ENCODE results near the gene GABRR3.

DNA sequence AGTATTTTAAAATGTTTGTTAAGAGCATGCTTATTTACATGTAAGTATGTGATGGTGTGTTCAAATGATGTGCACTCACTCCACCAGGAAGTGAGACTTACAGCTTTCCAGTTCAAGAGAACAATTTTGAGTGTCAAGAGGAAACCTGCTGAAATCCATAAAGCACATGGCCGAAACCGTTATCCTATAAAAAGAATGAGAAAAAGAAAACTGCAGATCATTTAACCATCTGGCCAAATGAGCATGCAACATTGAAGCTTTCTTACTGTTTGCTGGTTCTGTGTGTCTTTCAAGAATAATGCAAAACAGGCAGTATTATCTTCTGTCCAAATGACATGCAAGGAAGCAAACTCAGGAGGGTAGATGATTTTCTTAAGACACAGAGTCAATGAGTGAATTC, 26.3 kb downstream of the GABRR3 start:
- TF ChIP-seq, protein P1, sequence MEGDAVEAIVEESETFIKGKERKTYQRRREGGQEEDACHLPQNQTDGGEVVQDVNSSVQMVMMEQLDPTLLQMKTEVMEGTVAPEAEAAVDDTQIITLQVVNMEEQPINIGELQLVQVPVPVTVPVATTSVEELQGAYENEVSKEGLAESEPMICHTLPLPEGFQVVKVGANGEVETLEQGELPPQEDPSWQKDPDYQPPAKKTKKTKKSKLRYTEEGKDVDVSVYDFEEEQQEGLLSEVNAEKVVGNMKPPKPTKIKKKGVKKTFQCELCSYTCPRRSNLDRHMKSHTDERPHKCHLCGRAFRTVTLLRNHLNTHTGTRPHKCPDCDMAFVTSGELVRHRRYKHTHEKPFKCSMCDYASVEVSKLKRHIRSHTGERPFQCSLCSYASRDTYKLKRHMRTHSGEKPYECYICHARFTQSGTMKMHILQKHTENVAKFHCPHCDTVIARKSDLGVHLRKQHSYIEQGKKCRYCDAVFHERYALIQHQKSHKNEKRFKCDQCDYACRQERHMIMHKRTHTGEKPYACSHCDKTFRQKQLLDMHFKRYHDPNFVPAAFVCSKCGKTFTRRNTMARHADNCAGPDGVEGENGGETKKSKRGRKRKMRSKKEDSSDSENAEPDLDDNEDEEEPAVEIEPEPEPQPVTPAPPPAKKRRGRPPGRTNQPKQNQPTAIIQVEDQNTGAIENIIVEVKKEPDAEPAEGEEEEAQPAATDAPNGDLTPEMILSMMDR (IDR thresholded peaks at IDR 0.05), result no peak
- TF ChIP-seq POLR2A (IDR thresholded peaks at IDR 0.05), result no peak
